Nephron (organoid): Measurements from ENCODE around the gene TRIO.

Experiments
- H3K27ac Mint-ChIP-seq, 3 experiments: 2 replicates each; pipeline ENCODE4 v1.8.0; 2020; ENCODE audit warnings: mixed read lengths in 3 of 3, mild to moderate bottlenecking in 2 of 3, moderate library complexity in 1 of 3
- H3K27me3 Mint-ChIP-seq: 2 replicates; pipeline ENCODE4 v1.8.0; 2021; ENCODE audit warnings: low read depth, mild to moderate bottlenecking, moderate library complexity, mixed read lengths
- H3K36me3 Mint-ChIP-seq: 2 replicates; pipeline ENCODE4 v1.8.0; 2020; ENCODE audit warnings: low read depth, mixed read lengths
- H3K4me1 Mint-ChIP-seq: 2 replicates; pipeline ENCODE4 v1.8.0; 2020; ENCODE audit warnings: mixed read lengths
- H3K4me3 Mint-ChIP-seq, 3 experiments: 2 replicates each; pipeline ENCODE4 v1.8.0; 2020; ENCODE audit warnings: mild to moderate bottlenecking in 3 of 3, mixed read lengths in 3 of 3, moderate library complexity in 2 of 3
- H3K9me3 Mint-ChIP-seq: 2 replicates; pipeline ENCODE4 v1.8.0; 2020; ENCODE audit warnings: mixed read lengths
- CTCF ChIP-seq, 3 experiments: fragments of 200-600 bp; sonication (generic); IDR thresholded peaks; one replicate each; pipeline ENCODE4 v1.5.0; 2021; ENCODE audit warnings: antibody characterized with exemption in 3 of 3; ENCODE audit not compliant: unreplicated experiment in 3 of 3

The TRIO gene

GRCh38 chr5:14353726-14354474 is 210.8 kb downstream of the TRIO start:
- no peak for TF ChIP-seq CTCF (IDR thresholded peaks at IDR 0.05; ENCODE audit: unreplicated experiment in 3 of 3)
- Mint-ChIP-seq H3K36me3 (peaks cover 18% of the 10 kb centered on the region), H3K27me3 (no peaks in the 10 kb centered on the region), H3K9me3 (no peaks in the 10 kb centered on the region), H3K4me1 (peaks cover 18% of the 10 kb centered on the region), H3K4me3 (no peak overlapping the region), H3K27ac (no peak overlapping the region)

DNA sequence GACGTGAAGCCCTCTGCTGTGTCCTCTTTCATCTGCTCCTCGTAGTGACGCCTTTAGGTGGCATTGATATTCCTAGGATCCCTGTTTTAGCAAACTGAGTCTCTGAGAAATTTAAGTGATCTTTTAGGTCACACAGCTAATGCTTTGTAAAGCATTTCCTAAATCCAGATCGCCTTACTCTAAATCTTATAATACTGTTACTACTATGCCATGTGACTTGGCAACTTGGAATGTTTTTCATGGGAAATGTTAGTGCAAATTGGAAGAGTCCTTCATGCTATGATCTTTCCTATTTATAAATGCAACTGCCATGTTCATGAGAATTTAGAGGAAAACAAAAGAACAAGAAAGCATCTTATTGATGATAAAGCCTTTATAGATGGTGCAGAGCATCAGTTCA is 212.2 kb downstream of the TRIO start:
- peaks cover 18% of the 10 kb centered on the region for H3K4me1 Mint-ChIP-seq
- H3K27ac Mint-ChIP-seq, result no peak overlapping the region
- no peak overlapping the region for H3K4me3 Mint-ChIP-seq
- H3K36me3 Mint-ChIP-seq, result peaks cover 19% of the 10 kb centered on the region
- H3K9me3 Mint-ChIP-seq, result no peaks in the 10 kb centered on the region
- H3K27me3 Mint-ChIP-seq, result no peaks in the 10 kb centered on the region
- no peak for TF ChIP-seq CTCF (IDR thresholded peaks at IDR 0.05; ENCODE audit: unreplicated experiment in 3 of 3)

GRCh38 chr5:14356305-14356704 is 213.2 kb downstream of the TRIO start:
- Mint-ChIP-seq H3K27me3 (no peaks in the 10 kb centered on the region), H3K36me3 (peaks cover 24% of the 10 kb centered on the region), H3K27ac (no peak overlapping the region), H3K9me3 (no peaks in the 10 kb centered on the region), H3K4me1 (peaks cover 18% of the 10 kb centered on the region), H3K4me3 (no peak overlapping the region)
- no peak for TF ChIP-seq CTCF (IDR thresholded peaks at IDR 0.05; ENCODE audit: unreplicated experiment in 3 of 3)

- Mint-ChIP-seq H3K27ac (no peak overlapping the region), H3K9me3 (no peaks in the 10 kb centered on the region), H3K4me1 (peaks cover 18% of the 10 kb centered on the region), H3K27me3 (no peaks in the 10 kb centered on the region), H3K36me3 (peaks cover 32% of the 10 kb centered on the region), H3K4me3 (no peak overlapping the region)
- no peak for TF ChIP-seq CTCF (IDR thresholded peaks at IDR 0.05; ENCODE audit: unreplicated experiment in 3 of 3)
Measured at GRCh38 chr5:14357441-14357840, 214.3 kb downstream of the TRIO start.

DNA sequence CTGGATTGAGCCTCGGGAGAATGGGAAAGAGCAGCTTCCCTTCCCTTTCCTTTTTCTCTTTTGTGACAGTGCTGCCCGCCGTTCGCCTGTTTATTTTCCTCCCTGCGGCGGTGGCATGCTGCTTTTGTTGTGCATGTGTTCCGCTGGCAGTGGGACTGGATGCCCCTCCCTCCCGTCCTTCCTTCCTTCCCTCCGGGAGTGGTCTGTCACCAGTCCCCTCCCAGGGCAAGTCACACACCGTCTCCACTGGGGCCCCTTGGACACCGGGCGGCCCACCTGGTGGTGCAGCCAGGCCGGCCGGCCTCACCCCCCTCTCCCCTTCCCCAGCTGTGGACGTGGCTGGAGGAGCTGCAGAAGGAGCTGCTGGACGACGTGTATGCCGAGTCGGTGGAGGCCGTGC is 214.7 kb downstream of the TRIO start:
- peaks cover 18% of the 10 kb centered on the region for H3K4me1 Mint-ChIP-seq
- no peaks in the 10 kb centered on the region for H3K27me3 Mint-ChIP-seq
- peaks cover 35% of the 10 kb centered on the region for H3K36me3 Mint-ChIP-seq
- H3K27ac Mint-ChIP-seq, result no peak overlapping the region
- H3K9me3 Mint-ChIP-seq, result no peaks in the 10 kb centered on the region
- H3K4me3 Mint-ChIP-seq, result no peak overlapping the region
- TF ChIP-seq CTCF (IDR thresholded peaks at IDR 0.05; ENCODE audit: unreplicated experiment in 3 of 3), result no peak

GRCh38 chr5:14358536-14358935 is 215.4 kb downstream of the TRIO start:
- H3K9me3 Mint-ChIP-seq, result no peaks in the 10 kb centered on the region
- H3K27me3 Mint-ChIP-seq, result no peaks in the 10 kb centered on the region
- TF ChIP-seq CTCF (IDR thresholded peaks at IDR 0.05; ENCODE audit: unreplicated experiment in 3 of 3), result no peak

More at GRCh38 chr5:14358536-14358935, 215.4 kb downstream of the TRIO start:
- Mint-ChIP-seq H3K27ac (no peak overlapping the region), H3K4me1 (peaks cover 18% of the 10 kb centered on the region), H3K36me3 (peaks cover 41% of the 10 kb centered on the region), H3K4me3 (no peak overlapping the region)
